ENCODE results near the gene NRCAM.

DNA sequence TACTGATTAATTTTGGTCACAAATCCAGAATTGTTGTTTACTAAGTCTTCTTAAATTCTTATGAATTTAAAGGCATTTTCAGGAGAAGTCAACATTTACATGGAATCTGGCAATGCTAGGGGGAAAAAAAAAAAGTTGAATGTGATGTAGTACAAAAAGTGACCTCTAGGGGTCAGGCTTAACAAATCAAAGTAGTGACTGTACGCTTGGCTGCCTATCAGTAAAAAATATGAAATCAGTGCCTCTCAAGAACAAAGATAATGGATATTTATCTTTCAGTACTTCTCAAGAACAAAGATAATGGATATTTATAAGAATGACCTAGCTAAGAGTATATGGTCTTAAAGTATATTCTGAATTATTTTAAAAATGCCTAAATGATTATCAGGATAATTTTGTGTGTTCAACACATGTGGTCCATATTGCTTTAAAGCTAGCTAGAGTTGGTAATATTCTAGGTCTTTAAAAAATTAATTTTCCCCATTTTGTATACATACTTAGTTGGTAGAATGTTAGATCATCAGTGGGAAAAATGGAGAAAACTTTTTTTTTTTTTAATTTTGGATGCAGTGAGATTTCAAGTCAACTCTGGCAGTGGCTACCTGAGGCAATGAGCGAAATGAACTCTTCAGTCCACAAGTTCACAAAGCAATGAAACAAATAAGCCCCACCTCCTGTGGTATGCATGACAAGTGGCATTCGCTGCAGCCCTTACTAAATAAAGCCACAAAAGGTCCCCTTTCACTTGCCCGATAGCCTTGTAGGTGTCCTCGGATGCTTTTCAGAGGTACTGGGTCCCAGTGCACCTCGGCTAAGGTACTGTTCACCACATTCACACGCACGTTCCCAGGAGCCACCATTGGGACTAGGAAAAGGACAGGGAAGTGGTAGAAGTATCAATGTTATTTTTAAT lies 274.9 kb downstream of the NRCAM start:
- TF ChIP-seq, protein P1, sequence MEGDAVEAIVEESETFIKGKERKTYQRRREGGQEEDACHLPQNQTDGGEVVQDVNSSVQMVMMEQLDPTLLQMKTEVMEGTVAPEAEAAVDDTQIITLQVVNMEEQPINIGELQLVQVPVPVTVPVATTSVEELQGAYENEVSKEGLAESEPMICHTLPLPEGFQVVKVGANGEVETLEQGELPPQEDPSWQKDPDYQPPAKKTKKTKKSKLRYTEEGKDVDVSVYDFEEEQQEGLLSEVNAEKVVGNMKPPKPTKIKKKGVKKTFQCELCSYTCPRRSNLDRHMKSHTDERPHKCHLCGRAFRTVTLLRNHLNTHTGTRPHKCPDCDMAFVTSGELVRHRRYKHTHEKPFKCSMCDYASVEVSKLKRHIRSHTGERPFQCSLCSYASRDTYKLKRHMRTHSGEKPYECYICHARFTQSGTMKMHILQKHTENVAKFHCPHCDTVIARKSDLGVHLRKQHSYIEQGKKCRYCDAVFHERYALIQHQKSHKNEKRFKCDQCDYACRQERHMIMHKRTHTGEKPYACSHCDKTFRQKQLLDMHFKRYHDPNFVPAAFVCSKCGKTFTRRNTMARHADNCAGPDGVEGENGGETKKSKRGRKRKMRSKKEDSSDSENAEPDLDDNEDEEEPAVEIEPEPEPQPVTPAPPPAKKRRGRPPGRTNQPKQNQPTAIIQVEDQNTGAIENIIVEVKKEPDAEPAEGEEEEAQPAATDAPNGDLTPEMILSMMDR (conservative IDR thresholded peaks at IDR 0.05) = peak; percentile 91
- TF ChIP-seq EZH2 (IDR thresholded peaks at IDR 0.05; ENCODE audit: low read depth) = no peak

Measured in PC-9 (cell line).